OCI-LY3 (cell line): Measurements from ENCODE around the gene SURF6.
A peak's percentile ranks its signal among the peaks of the same experiment; 100 is the strongest.

Experiments
- H2AFZ ChIP-seq: fragments of 200-600, 300-600 bp; shearing (Covaris generic); 2 replicates; pipeline ENCODE4 v1.6.0; 2014; ENCODE audit warnings: antibody characterized with exemption, low read depth, low read length
- H3K27ac ChIP-seq: fragments of 200-600, 300-600 bp; sonication (generic); 2 replicates; pipeline ENCODE4 v1.5.1; 2014; ENCODE audit warnings: mild to moderate bottlenecking, low read length, moderate library complexity, mixed read lengths
- H3K27me3 ChIP-seq: fragments of 200-600, 300-600 bp; sonication (generic); 2 replicates; pipeline ENCODE4 v1.6.1; 2014; ENCODE audit warnings: low read depth, low read length, mixed read lengths
- H3K36me3 ChIP-seq: fragments of 200-600, 300-600 bp; sonication (generic); replicated peaks from 2 replicates; pipeline ENCODE3; 2014; ENCODE audit warnings: low read depth, low read length, mixed read lengths
- H3K4me1 ChIP-seq: fragments of 300-600, 200-600 bp; sonication (generic); 2 replicates; pipeline ENCODE4 v1.6.1; 2014; ENCODE audit warnings: low read length, mixed read lengths
- H3K4me2 ChIP-seq: fragments of 200-600, 300-600 bp; sonication (generic); 2 replicates; pipeline ENCODE4 v1.6.1; 2014; ENCODE audit warnings: low read length, mixed read lengths
- H3K4me3 ChIP-seq: fragments of 300-600, 200-600 bp; sonication (generic); 2 replicates; pipeline ENCODE4 v1.5.1; 2014; ENCODE audit warnings: antibody characterized with exemption, mild to moderate bottlenecking, low read length, moderate library complexity
- H3K79me2 ChIP-seq: fragments of 300-600, 200-600 bp; shearing (Covaris generic); 2 replicates; pipeline ENCODE4 v1.6.1; 2014; ENCODE audit warnings: mild to moderate bottlenecking, low read length, mixed read lengths
- H3K9ac ChIP-seq: fragments of 300-600, 200-600 bp; shearing (Covaris generic); 2 replicates; pipeline ENCODE4 v1.6.0; 2014; ENCODE audit warnings: mild to moderate bottlenecking, low read length, moderate library complexity
- H3K9me3 ChIP-seq: fragments of 200-600, 300-600 bp; shearing (Covaris generic); 2 replicates; pipeline ENCODE4 v1.6.1; 2014; ENCODE audit warnings: low read length, mixed read lengths; ENCODE audit not compliant: insufficient read depth
- H4K20me1 ChIP-seq: fragments of 200-600, 300-600 bp; sonication (generic); 2 replicates; pipeline ENCODE4 v1.6.1; 2016; ENCODE audit warnings: low read length, mixed read lengths; ENCODE audit not compliant: insufficient read depth
- EZH2phosphoT487 ChIP-seq: fragments of 200-600 bp; shearing (Covaris generic); IDR thresholded peaks from 2 replicates; pipeline ENCODE4 v1.6.1; 2018; ENCODE audit warnings: antibody characterized with exemption, mixed run types, low read depth
- TF ChIP-seq, protein P1 (sequence below): fragments of 200-600, 300-600 bp; sonication (generic); IDR thresholded peaks from 2 replicates; pipeline ENCODE4 v1.5.1; 2014; ENCODE audit warnings: antibody characterized with exemption, low read length, low read depth

Gene SURF6

GRCh38 chr9:133347515-133347984, 11.6 kb upstream of the SURF6 start:
- peak overlapping the region; percentile 89 for H3K4me3 ChIP-seq
- peak overlapping the region; percentile 100 for H3K9ac ChIP-seq
- no peaks in the 10 kb centered on the region for H3K27me3 ChIP-seq
- H3K36me3 ChIP-seq = peaks cover 81% of the 10 kb centered on the region
- peaks cover 20% of the 10 kb centered on the region for H3K4me1 ChIP-seq
- peak overlapping the region; percentile 96 for H3K4me2 ChIP-seq
- H2AFZ ChIP-seq = no peak overlapping the region
- no peaks in the 10 kb centered on the region for H3K9me3 ChIP-seq
- H3K79me2 ChIP-seq = peaks cover 51% of the 10 kb centered on the region
- peak overlapping the region; percentile 81 for H3K27ac ChIP-seq
- TF ChIP-seq EZH2phosphoT487 = no peak
- TF ChIP-seq, protein P1, sequence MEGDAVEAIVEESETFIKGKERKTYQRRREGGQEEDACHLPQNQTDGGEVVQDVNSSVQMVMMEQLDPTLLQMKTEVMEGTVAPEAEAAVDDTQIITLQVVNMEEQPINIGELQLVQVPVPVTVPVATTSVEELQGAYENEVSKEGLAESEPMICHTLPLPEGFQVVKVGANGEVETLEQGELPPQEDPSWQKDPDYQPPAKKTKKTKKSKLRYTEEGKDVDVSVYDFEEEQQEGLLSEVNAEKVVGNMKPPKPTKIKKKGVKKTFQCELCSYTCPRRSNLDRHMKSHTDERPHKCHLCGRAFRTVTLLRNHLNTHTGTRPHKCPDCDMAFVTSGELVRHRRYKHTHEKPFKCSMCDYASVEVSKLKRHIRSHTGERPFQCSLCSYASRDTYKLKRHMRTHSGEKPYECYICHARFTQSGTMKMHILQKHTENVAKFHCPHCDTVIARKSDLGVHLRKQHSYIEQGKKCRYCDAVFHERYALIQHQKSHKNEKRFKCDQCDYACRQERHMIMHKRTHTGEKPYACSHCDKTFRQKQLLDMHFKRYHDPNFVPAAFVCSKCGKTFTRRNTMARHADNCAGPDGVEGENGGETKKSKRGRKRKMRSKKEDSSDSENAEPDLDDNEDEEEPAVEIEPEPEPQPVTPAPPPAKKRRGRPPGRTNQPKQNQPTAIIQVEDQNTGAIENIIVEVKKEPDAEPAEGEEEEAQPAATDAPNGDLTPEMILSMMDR = no peak
- peaks cover 42% of the 10 kb centered on the region for H4K20me1 ChIP-seq

DNA sequence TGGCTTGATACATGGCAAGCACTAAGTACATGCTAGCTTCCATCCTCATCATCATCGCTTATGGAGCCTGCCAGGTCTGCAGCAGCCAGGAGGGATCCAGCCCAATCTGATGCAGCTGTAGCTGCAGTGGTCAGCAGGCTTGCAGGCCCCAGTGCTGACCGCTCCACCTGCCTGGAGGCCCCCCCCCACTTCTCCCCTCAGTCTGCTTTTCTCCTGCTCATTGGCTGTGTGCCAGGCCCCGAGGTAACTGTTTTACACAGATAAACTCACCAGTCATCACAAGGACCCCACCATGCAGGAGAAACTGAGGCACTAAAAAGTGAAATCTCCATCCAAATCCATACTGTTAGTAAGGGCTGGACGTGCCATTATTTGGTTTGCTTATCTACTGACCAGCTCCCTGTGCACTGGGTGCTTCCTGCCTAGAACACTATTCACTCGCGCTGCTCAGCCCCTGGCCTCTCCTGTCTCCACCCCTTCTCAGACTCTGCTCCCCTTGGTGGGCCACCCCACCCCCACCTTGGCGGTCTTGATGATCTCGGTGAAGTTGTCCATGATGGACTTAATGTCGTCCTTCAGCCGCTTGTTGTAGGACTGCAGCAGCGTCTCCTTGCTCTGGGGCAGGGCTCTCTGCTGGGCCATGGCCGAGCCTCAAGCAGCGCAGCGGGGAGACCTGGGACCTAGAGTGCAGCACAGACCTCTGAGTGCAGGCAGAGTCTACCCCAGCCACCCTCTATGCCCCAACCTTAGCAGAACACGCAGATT, 10.2 kb upstream of the SURF6 start:
- Histone ChIP-seq H3K27ac (0 out of 2 replicates have a peak overlapping the region, but pooled peaks have one; percentile 72), H3K4me2 (peak overlapping the region; percentile 96), H3K4me3 (peak overlapping the region; percentile 89), H3K9me3 (no peaks in the 10 kb centered on the region), H3K36me3 (peaks cover 76% of the 10 kb centered on the region), H3K27me3 (no peaks in the 10 kb centered on the region), H3K9ac (peak overlapping the region; percentile 100), H3K4me1 (peaks cover 20% of the 10 kb centered on the region), H3K79me2 (peaks cover 51% of the 10 kb centered on the region), H2AFZ (no peak overlapping the region), H4K20me1 (peaks cover 29% of the 10 kb centered on the region)
- TF ChIP-seq, protein P1 = no peak
- no peak for TF ChIP-seq EZH2phosphoT487

DNA sequence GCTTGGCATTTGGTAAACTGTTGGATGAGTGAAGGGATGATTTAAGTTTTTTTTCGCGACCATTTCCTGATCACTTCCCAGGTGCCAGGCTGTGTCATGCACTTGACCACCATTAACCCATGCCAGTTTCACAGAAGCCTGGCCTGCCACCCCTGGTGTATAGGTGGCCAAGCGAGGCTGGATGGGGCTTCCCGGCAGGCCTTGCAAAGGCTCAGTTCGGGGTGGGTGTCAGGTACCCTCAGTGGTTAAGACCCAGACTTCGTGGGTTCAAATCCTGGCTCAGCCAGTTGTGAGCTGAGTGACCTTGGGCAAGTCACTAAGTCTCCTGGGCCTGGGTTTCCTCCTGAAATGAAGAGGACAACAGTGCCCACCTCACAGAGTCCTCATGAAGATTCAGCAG, 9.6 kb upstream of the SURF6 start:
- H3K9me3 ChIP-seq = no peaks in the 10 kb centered on the region
- H4K20me1 ChIP-seq = peaks cover 25% of the 10 kb centered on the region
- H3K27me3 ChIP-seq = no peaks in the 10 kb centered on the region
- H3K27ac ChIP-seq = no peak overlapping the region
- H3K4me3 ChIP-seq = no peak overlapping the region
- H3K79me2 ChIP-seq = peaks cover 51% of the 10 kb centered on the region
- H3K4me2 ChIP-seq = no peak overlapping the region
- peaks cover 75% of the 10 kb centered on the region for H3K36me3 ChIP-seq
- H3K9ac ChIP-seq = no peak overlapping the region
- TF ChIP-seq, protein P1 = no peak
- no peak for TF ChIP-seq EZH2phosphoT487
- H2AFZ ChIP-seq = no peak overlapping the region
- H3K4me1 ChIP-seq = peaks cover 20% of the 10 kb centered on the region

DNA sequence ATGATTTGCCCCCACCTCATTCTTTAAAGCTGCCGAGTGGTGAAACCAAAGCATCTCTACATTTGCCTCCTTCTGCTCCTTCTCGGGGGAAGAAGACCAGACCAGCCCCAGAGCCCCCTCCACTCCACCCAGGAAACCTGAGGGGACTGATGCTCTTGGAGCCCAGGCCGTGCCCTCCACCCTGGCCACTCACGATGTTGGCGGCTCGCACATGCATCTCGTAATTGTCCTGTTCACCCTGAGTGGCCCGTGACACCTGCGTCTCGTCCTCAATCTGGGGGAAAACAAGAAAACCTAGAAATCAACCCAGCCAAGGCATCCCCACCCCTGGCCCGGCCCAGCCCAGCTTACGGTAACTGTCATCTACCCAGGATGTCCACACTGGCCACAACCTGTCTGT, 9.0 kb upstream of the SURF6 start:
- H3K36me3 ChIP-seq = peaks cover 74% of the 10 kb centered on the region
- TF ChIP-seq, protein P1 = no peak
- TF ChIP-seq EZH2phosphoT487 = no peak
- H3K9me3 ChIP-seq = no peaks in the 10 kb centered on the region
- peaks cover 20% of the 10 kb centered on the region for H3K4me1 ChIP-seq
- H4K20me1 ChIP-seq = peaks cover 21% of the 10 kb centered on the region
- H2AFZ ChIP-seq = no peak overlapping the region
- H3K4me3 ChIP-seq = no peak overlapping the region
- H3K4me2 ChIP-seq = no peak overlapping the region
- peaks cover 46% of the 10 kb centered on the region for H3K79me2 ChIP-seq
- no peaks in the 10 kb centered on the region for H3K27me3 ChIP-seq
- no peak overlapping the region for H3K27ac ChIP-seq
- H3K9ac ChIP-seq = no peak overlapping the region
